ENCODE results near the gene KCNH1.

GRCh38 chr1:210775289-210775688 is 358.7 kb downstream of the KCNH1 start:
- TF ChIP-seq CTCF (IDR thresholded peaks at IDR 0.05) (no peak), FOXM1 (IDR thresholded peaks at IDR 0.05; ENCODE audit: low read depth) (no peak)
